Mucosa of descending colon (tissue), 3 donors: ENCODE measurements around the gene PHF21A. TPM values are rescaled to one million over a fixed set of nuclear protein-coding genes. Genes with fewer than 3 reads are reported as not detected.

ENCODE experiments used
- ATAC-seq: fragments of 200-7000 bp; cut with Tn5 transposase; one replicate; pipeline ENCODE4 v1.9.1; 2020; ENCODE audit warnings: mild to moderate bottlenecking, moderate library complexity
- DNase-seq, 3 donors: peaks; one replicate each; pipeline ENCODE4 v3.0.0-alpha.2; 2020
- H3K36me3 ChIP-seq: fragments of 200-600 bp; one replicate; pipeline ENCODE4 v1.8.0; 2021; ENCODE audit warnings: low read depth, mild to moderate bottlenecking
- H3K4me1 ChIP-seq: fragments of 200-600 bp; one replicate; pipeline ENCODE4 v1.8.0; 2021; ENCODE audit warnings: low read depth, mild to moderate bottlenecking
- H3K4me3 ChIP-seq: fragments of 200-600 bp; one replicate; pipeline ENCODE4 v1.8.0; 2021; ENCODE audit warnings: mild to moderate bottlenecking
- H3K9me3 ChIP-seq: fragments of 200-600 bp; one replicate; pipeline ENCODE4 v1.8.0; 2021; ENCODE audit warnings: mild to moderate bottlenecking
- CTCF ChIP-seq: fragments of 200-600 bp; IDR thresholded peaks from one replicate; pipeline ENCODE4 v1.8.0; 2022; ENCODE audit warnings: antibody characterized with exemption, mild to moderate bottlenecking
- intact Hi-C, 2 donors: fragments of 100-400 bp; cut with DNase I in 1 of 2; cut with micrococcal nuclease in 1 of 2; formaldehyde crosslinking; loops; one replicate each; pipeline versions ENCODE4 v1.11.0 to v1.11.1; 2022; cut with DNase I, micrococcal nuclease
- total RNA-seq, 3 donors: library from RNA; stranded (reverse); fragmentation: NEBNext Ultra II Directional in 2 of 3; extraction: Animal tissue kit (Norgen Biotek cat#: 25700) in 2 of 3; gene quantifications; one replicate each; pipeline versions ENCODE4 v1.2.1 to v1.2.4, GENCODE V29; 2021 to 2023
- donor health status: DM: no; HTN: no; CAD: no; lungs with moderate emphysema.
- donor health status: DM: no; HTN: no; CAD: no.
- donor health status: DM: no; HTN: yes; CAD: no.

Gene PHF21A
- total RNA-seq, 3 donors from 2014 or later = 20.3 to 78.1 (median 23.3) TPM

GRCh38 chr11:45927332-45927683 lies 193.9 kb downstream of the PHF21A start:
- no peaks in the 10 kb centered on the region for H3K9me3 ChIP-seq
- DNase-seq = peak in 1 of 3 donors; percentile 50
- H3K4me3 ChIP-seq = no peak overlapping the region
- intact Hi-C loops = no loop called here
- H3K36me3 ChIP-seq = no peaks in the 10 kb centered on the region
- TF ChIP-seq CTCF = no peak
- ATAC-seq = no peak
- peaks cover 14% of the 10 kb centered on the region for H3K4me1 ChIP-seq

- Histone ChIP-seq H3K4me1 (peaks cover 19% of the 10 kb centered on the region), H3K36me3 (no peaks in the 10 kb centered on the region), H3K9me3 (no peaks in the 10 kb centered on the region), H3K4me3 (no peak overlapping the region)
- TF ChIP-seq CTCF = no peak
- intact Hi-C loops = no loop called here
- ATAC-seq (no peak), DNase-seq (peak in 1 of 3 donors; percentile 46)
Measured at GRCh38 chr11:45926536-45927331, 194.5 kb downstream of the PHF21A start.

- intact Hi-C loops = no loop called here
- DNase-seq = peak in 1 of 3 donors; percentile 48
- H3K4me1 ChIP-seq = peaks cover 23% of the 10 kb centered on the region
- H3K4me3 ChIP-seq = no peak overlapping the region
- no peak for ATAC-seq
- TF ChIP-seq CTCF = no peak
- no peaks in the 10 kb centered on the region for H3K9me3 ChIP-seq
- H3K36me3 ChIP-seq = no peaks in the 10 kb centered on the region
Measured at GRCh38 chr11:45926001-45926401, 195.3 kb downstream of the PHF21A start.

- DNase-seq (peak in 1 of 3 donors; percentile 26), ATAC-seq (no peak)
- Histone ChIP-seq H3K4me1 (peaks cover 23% of the 10 kb centered on the region), H3K4me3 (no peak overlapping the region), H3K36me3 (no peaks in the 10 kb centered on the region), H3K9me3 (no peaks in the 10 kb centered on the region)
- no peak for TF ChIP-seq CTCF
- intact Hi-C loops = no loop called here
Measured at GRCh38 chr11:45925550-45925949, 195.7 kb downstream of the PHF21A start.

GRCh38 chr11:45924927-45925326 lies 196.3 kb downstream of the PHF21A start:
- Histone ChIP-seq H3K4me1 (peaks cover 21% of the 10 kb centered on the region), H3K9me3 (no peaks in the 10 kb centered on the region), H3K36me3 (no peaks in the 10 kb centered on the region), H3K4me3 (no peak overlapping the region)
- no peak for TF ChIP-seq CTCF
- intact Hi-C loops = no loop called here
- no peak for DNase-seq
- ATAC-seq = no peak
